ENCODE data around the gene FIZ1.

GRCh38 chr19:55643003-55643886 is 43.9 kb upstream of the FIZ1 start, which contains the start of gene ZNF581:
- TF ChIP-seq FOXA2 (IDR thresholded peaks at IDR 0.05) (no peak), TAF1 (conservative IDR thresholded peaks at IDR 0.05) (no peak), RAD21 (IDR thresholded peaks at IDR 0.05) (no peak), CTCF (IDR thresholded peaks at IDR 0.05; ENCODE audit: low read depth, low read length, missing input control) (no peak), YY1 (IDR thresholded peaks at IDR 0.05) (peak; percentile 51), JUND (IDR thresholded peaks at IDR 0.05) (no peak), MAX (IDR thresholded peaks at IDR 0.05) (no peak), RXRA (IDR thresholded peaks at IDR 0.05) (no peak), ZBTB33 (IDR thresholded peaks at IDR 0.05) (no peak), GABPA (IDR thresholded peaks at IDR 0.05 in 1 of 2, conservative IDR thresholded peaks at IDR 0.05 in 1 of 2) (peak; percentile 75 to 89)
- TF ChIP-seq, protein P1, sequence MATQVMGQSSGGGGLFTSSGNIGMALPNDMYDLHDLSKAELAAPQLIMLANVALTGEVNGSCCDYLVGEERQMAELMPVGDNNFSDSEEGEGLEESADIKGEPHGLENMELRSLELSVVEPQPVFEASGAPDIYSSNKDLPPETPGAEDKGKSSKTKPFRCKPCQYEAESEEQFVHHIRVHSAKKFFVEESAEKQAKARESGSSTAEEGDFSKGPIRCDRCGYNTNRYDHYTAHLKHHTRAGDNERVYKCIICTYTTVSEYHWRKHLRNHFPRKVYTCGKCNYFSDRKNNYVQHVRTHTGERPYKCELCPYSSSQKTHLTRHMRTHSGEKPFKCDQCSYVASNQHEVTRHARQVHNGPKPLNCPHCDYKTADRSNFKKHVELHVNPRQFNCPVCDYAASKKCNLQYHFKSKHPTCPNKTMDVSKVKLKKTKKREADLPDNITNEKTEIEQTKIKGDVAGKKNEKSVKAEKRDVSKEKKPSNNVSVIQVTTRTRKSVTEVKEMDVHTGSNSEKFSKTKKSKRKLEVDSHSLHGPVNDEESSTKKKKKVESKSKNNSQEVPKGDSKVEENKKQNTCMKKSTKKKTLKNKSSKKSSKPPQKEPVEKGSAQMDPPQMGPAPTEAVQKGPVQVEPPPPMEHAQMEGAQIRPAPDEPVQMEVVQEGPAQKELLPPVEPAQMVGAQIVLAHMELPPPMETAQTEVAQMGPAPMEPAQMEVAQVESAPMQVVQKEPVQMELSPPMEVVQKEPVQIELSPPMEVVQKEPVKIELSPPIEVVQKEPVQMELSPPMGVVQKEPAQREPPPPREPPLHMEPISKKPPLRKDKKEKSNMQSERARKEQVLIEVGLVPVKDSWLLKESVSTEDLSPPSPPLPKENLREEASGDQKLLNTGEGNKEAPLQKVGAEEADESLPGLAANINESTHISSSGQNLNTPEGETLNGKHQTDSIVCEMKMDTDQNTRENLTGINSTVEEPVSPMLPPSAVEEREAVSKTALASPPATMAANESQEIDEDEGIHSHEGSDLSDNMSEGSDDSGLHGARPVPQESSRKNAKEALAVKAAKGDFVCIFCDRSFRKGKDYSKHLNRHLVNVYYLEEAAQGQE (IDR thresholded peaks at IDR 0.05), result no peak

Measured in liver (tissue), 3 donors.